NCI-H128 (cell line): Measurements from ENCODE around the gene ZBTB7B.

Experiments
- DNase-seq: peaks from one replicate; lab custom pipeline; 2025; ENCODE audit not compliant: unreplicated experiment; lab: John Stamatoyannopoulos, UW

Gene ZBTB7B

GRCh38 chr1:155002464-155003226, at the start of gene ZBTB7B:
Gene ZBTB7B (plus strand): TSS chr1:155002802. CDS start chr1:155014661, 11,859 bp downstream.
- DNase-seq: no peak

DNA sequence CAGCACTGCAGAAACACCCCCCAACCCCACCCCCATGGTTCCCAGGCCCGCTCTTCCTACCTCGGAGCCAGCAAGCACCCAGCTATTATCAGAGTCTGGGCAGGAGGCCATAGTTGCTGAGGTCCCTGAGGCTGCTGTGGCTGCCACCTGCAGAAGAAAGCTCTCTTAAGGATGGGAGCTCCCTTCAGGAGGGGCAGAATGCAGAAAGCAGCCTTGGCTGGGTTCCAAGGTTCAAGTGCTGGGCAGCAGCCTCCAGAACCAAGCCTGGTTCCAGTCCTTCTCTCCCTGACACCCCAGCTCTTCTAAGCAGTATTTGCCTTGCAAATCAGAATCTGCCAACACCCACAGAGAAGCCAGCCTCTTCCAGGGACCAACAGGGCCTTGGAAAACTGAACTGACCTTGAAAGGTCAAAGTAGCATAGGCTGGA, 49.0 kb upstream of the ZBTB7B start:
- no peak for DNase-seq

DNA sequence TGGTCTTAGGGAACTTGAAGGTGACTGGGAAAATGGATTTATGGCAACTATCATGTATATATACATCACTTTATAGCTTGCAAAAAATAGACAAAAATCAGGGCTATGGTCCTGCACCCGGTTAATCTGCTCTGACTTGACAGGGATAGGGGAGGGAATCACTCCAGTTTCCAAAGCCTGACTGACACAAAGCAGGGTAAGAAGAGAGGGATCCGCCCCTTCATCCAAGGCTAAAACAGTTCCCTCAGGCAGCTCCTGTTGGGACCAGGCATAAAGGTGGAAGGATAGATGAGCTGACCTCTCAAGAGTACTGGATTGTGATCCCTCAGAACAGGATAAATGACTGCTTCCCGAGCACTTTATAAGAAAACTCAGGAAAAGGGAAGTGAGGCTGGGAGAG, 48.1 kb upstream of the ZBTB7B start:
- DNase-seq: no peak

- DNase-seq: peak; percentile 39
These were observed 47.4 kb upstream of the ZBTB7B start for GRCh38 chr1:154955039-154955717.

DNA sequence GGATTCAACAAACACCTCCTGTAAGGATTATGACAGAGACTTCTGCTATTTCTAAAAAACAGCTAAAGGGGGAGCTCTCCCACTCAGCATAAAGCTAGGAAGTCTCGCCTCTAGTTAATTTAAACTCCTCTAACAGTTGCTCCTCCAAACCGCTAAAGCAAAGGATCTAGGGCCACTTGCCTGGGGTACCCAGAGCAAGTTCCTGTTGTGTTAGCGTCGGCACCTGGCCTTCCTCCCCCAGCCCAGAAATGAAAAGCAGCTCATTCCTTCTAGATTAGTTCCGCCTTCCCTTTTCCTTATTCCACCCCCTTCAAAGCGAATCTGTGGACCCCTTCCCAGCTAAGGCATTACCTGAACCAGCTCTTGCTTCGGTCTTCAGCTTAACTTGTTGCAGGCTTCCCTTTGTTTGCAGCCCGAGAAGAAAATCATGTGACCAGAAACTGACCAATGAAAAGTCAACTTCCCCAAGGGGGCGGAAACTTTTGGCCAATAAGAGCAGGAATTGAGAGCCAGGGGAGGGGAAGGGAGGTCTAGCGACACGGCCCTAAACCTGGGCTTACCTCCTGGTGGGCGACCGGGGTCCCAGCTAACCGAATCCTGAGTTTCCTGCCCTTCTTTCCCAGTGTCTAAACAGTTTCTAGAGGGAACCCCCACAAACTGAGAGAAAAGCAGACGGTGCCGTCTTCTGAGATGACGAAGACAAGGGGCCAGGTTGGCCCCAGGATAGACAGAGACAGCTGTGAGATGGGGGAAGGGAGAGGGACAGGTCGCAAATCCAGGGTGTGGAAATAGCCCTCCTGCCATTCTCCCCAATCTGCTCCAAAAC, 46.7 kb upstream of the ZBTB7B start, which contains the start of gene PBXIP1:
Gene PBXIP1, minus strand, starts transcription at position 382 of the 826 bp plus-strand sequence. CDS start 2,378 bp downstream, outside the sequence.
- peak; percentile 84 for DNase-seq

DNA sequence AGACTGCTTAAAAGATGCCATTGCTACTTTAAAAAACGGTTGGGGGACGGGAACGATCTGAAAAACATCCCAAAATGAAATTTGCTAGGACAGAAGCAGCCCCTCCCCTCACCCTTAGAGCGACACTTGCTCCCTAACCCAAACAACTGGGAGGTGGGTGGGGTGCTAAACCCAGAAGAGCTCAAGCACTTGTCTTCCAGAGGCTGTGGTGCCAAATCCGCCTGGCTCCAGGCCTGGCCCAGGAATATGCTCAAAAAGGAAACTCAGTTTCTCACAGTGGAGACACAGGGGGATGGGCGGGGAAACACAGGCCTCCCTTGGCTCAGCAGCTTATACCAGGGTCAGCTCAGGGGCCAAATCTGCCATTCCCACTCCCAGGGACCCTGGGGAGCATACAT, 46.1 kb upstream of the ZBTB7B start:
- no peak for DNase-seq

- no peak for DNase-seq
These were observed 45.4 kb upstream of the ZBTB7B start for GRCh38 chr1:154957091-154957657.

- no peak for DNase-seq
These were observed 44.6 kb upstream of the ZBTB7B start for GRCh38 chr1:154958036-154958435.

- DNase-seq: no peak
These were observed 43.7 kb upstream of the ZBTB7B start for GRCh38 chr1:154958681-154959425.

GRCh38 chr1:154959426-154959780, 43.2 kb upstream of the ZBTB7B start:
- no peak for DNase-seq

- no peak for DNase-seq
These were observed 42.0 kb upstream of the ZBTB7B start for GRCh38 chr1:154960446-154961136.

DNA sequence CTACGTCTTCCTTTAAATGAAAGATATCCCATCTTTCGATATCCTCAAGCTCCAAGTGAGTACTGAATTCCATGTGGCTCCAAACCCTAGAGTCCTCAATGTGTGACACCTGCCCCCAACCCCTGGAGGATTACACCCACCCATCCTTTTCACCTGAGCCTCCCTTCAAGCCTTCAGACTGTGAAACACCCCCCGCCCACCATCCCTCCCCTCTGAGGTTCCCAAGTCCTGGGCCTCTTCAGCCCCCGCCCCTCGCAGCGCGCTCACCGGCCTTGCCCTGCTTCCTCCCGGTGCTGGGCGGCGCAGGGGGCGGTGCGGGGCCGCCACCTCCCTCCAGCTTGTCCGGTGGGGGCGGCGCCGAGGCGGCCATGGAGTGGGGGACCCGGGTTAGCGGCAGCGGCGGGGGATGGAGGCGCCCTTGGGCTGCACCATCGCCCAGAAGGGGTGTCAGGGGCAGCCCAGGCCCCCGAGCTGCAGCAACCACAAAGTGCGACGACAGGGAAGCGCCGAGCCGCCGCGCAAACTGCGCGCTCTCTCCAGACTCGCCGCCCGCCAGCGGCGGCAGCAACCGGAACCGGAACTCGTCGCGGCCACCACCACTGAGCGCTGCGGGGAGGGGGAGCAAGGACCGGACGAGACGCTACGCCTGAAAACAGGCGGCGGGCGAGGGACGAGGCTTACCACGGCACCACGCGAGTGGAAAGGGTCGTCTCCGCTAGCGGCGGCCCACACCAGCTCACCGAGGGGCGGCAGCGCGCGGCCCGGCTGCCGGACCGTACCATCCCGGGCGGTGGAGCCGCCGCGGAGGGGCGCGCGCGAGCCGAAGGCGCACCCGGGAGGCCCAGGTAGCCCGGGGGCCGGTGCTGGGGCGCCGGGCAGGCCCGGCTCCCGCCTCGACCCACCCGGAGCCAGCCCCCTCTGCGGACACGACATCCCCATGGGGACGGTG, 41.1 kb upstream of the ZBTB7B start, which contains the start of gene PYGO2:
Gene PYGO2, minus strand, starts transcription at position 576 of the 949 bp plus-strand sequence. Its CDS starts 206 bp downstream, at position 370.
- DNase-seq: peak; percentile 53

- DNase-seq: no peak
These were observed 40.3 kb upstream of the ZBTB7B start for GRCh38 chr1:154962156-154962749.

DNA sequence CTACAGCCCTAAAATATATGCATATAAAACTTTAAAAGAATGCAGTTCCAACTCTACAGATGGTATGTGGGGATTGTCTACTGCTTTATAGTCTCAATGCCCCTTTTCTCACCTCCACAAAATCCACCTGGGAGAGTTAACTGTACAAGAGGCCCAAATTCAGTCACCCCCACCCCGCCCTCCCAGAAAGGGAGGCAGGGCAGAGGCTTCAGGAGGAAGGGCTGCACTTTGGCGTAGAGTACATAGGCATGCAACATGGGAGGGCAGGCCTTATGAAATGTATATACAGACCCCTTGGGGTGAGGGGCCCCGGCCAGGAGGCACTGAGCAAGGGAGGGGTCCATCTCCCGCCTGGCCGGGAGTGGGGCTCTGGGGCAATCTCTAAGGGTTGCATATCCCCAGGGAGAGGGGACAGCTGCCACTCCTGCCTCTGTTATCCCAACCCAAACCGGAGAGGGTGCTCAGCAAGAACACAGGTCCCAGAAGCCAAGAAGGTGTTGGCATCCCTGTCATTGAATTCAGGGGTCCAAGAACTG, 39.7 kb upstream of the ZBTB7B start:
- DNase-seq: no peak

DNA sequence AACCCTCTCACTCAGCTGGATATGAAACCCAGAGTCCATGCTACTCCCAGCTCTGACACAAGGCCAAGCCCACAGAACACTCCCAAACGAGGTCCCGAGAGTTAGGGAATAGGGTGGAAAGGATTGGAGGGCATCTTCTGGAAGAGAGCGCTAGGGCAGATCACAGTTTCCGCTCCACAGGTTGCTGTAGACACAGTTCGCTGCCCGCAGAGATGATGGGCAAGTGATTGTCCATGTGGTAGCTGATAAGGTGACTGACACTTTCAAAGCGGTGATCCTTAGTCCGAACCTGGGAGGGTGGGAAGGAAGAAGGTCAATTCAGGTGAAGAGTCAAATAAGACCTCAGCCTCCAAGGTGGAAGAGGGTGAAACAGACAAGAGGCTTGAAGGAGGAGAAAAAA, 39.0 kb upstream of the ZBTB7B start:
- DNase-seq: no peak

DNA sequence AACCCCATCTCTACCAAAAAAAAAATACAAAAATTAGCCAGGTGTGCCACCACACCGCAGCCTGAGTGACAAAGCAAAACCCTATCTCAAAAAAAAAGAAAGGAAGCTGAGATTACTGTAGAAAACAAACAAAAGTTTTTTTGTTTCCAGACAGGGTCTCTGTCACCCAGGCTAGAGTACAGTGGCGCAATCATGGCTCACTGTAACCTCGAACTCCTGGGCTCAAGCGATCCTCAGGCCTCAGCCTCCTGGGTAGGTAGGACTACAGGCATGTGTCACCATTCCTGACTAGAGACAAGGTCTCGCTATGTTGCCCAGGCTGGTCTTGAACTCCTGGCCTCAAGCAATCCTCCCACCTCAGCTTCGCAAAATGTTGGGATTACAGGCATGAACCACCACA, 38.2 kb upstream of the ZBTB7B start:
- no peak for DNase-seq

DNA sequence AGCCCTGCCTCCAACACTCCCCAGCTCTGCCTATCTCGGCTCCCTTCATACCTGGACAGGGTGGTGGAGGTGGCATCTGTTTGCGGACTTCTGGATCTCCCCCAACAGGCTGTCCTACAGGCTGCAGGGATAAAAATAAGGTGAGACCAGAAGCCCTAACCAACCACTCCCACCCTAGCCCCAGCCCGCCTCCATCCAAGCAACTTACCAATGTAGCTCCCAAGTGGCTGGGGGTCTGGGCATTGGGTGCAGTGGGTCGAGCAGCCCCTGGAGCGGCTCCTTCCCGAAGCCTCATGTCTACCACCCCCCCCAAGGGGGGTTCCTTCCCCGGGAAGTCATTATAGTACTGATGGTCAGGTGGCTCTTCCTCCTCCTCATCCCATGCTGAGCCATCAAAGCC, 36.5 kb upstream of the ZBTB7B start:
- DNase-seq: no peak

- no peak for DNase-seq
These were observed 35.2 kb upstream of the ZBTB7B start for GRCh38 chr1:154967331-154967950.
